DMS79 (cell line): ENCODE measurements around the gene LHFPL2.

ENCODE experiments used
- DNase-seq: peaks from one replicate; lab custom pipeline; 2025; lab: John Stamatoyannopoulos, UW

LHFPL2 gene

GRCh38 chr5:78618303-78618702 lies 30.3 kb downstream of the LHFPL2 start:
- DNase-seq = no peak

DNA sequence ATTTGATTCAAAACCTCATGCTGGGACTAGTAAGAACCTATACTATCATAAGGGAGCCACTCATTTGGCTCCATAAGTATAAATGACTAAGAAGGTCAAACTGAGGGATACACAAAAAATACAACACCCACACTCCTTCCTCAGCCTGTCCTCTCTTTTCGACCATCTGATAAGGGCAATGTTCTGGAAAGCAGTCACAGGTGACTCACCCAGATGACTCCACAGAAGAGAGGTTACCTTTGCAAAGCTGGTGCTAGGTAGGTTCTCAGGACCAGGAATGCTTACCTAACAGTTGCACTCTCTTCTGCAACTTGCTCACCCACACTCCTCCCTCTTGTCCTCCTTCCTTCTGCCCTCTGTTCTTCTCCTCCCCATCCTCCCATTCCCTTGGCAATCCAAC lies 32.9 kb downstream of the LHFPL2 start:
- DNase-seq = no peak

GRCh38 chr5:78614816-78615215 lies 33.8 kb downstream of the LHFPL2 start:
- no peak for DNase-seq

- DNase-seq = no peak
These were observed 34.8 kb downstream of the LHFPL2 start for GRCh38 chr5:78613756-78614155.

- DNase-seq = no peak
These were observed 35.4 kb downstream of the LHFPL2 start for GRCh38 chr5:78613151-78613533.

GRCh38 chr5:78612227-78613150 lies 36.1 kb downstream of the LHFPL2 start:
- peak; percentile 80 for DNase-seq

GRCh38 chr5:78611126-78611605 lies 37.4 kb downstream of the LHFPL2 start:
- DNase-seq = no peak

DNA sequence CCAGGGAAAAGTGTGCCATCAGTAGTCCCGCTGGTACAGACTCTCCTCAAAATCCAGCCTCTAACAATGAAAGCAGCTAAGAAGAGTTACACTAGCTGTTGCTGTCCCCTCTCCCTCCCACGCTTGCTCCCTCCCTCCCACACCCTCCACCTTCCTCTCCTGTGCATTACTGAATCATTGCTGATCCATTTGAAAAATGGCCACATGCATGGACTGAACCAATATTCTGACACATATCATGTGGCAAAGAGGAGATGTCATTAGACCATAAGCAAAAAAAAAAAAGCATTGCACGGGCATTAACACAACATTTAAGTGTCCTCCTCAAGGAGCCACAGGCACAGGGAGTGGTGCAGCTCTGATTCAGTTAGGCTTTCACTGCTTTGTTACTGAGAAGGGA lies 37.9 kb downstream of the LHFPL2 start:
- no peak for DNase-seq

DNA sequence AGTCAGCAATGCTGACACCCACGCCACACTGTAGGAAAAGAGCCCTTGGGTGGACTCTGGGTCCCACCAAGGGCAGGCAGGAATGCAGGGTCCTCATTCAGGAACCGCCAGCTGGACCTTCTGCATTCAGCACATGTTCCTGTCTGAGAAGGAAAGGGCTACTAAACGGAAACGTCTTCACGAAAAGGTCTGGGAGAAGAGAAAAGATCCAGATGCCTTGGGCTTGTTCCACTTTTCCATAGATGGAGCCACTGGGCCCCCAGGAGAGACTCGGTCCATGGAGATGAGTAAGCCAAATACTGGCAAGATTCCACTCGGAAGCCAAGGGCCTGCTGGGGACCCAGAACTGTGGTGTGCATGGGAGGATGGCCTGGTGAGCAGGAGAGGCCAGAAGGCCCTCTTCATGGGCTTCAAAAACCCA lies 38.4 kb downstream of the LHFPL2 start:
- no peak for DNase-seq

- DNase-seq = no peak
These were observed 40.7 kb downstream of the LHFPL2 start for GRCh38 chr5:78607864-78608263.

DNA sequence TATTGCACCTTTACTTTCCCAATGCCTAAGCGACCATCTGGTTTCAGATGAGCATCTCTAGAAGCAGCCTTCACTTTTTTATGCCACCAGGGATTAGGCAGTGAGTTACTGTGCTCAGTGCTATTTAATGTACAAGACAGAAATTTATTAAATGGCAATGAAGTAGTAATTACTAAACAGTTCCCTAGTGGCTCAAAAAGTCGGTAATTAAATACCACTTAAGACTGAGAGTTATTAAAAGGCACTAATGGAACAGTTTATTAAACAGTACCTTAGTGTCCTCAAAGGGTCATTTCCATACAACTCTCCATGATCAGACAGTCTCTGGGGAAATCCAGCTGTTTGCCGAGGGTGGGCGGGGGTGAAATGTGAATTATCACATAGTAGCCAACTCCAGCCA lies 42.3 kb downstream of the LHFPL2 start:
- no peak for DNase-seq

DNA sequence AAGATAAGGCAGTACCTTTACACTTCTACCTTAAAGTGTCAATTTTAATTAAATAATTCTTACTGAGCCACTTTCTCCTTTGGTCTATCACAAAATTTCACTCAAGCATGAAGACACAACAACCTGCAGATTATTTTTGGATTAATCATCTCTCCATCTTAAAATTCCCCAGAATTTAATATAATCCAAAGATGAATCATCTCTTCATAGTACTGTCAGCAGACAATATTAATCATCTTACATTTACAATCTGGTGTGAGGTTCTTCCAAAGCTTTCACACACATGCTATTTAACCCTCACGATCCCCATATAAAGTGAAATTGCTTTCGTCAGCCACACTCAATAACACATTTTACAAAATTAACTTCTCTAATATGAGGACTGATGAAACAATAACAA lies 43.0 kb downstream of the LHFPL2 start:
- no peak for DNase-seq

DNA sequence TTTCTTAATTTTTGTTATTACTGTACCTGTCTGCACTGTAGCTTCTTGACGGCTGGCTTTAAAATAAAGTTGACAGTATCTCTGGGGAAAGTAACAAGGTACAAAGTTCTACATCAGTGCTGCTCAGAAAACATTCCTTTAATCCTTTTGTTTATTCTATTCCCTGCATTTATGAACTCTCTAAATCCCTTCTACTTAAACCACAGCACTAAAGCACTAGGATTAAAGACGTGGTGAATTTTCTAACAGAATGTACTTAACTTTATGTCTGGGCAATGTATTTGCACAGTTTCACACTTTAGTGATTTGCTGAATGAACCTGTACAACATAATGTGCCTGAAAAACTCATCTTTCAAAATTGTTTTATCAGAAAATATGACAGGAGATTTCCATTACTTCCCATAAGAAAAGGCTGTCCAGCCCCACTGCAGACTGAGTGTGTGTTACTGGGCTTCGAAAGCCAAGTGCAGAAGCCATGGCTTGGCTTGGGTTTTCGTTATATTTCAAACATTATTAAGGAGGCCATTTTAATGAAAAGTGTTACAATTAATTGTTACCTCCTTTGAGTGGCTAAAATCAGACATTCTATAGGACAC lies 43.8 kb downstream of the LHFPL2 start:
- no peak for DNase-seq

DNA sequence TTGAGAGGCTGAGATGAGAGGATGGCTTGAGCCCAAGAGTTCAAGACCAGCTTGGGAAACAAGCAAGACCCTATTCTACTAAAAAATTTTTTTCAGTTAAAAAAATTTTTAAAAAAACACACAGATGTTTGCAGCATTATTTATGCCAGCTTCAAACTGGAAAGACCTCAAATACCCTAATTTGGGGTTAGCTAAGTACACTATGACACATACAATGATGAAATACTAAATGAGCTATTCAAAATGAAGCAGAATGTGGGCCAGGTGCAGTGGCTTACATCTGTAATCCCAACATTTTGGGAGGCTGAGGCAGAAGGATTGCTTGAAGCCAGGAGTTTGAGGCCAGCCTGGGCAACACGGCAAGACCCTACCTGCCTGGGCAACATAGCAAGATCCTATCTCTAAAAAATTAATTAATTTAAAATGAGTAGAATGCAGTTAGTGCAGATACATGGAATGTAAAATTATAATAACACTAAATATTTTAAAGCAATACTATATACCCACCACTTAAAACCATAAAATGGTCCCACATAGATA lies 44.9 kb downstream of the LHFPL2 start:
- no peak for DNase-seq

GRCh38 chr5:78602400-78602799 lies 46.2 kb downstream of the LHFPL2 start:
- no peak for DNase-seq

GRCh38 chr5:78601559-78602314 lies 46.8 kb downstream of the LHFPL2 start:
- DNase-seq = no peak

DNA sequence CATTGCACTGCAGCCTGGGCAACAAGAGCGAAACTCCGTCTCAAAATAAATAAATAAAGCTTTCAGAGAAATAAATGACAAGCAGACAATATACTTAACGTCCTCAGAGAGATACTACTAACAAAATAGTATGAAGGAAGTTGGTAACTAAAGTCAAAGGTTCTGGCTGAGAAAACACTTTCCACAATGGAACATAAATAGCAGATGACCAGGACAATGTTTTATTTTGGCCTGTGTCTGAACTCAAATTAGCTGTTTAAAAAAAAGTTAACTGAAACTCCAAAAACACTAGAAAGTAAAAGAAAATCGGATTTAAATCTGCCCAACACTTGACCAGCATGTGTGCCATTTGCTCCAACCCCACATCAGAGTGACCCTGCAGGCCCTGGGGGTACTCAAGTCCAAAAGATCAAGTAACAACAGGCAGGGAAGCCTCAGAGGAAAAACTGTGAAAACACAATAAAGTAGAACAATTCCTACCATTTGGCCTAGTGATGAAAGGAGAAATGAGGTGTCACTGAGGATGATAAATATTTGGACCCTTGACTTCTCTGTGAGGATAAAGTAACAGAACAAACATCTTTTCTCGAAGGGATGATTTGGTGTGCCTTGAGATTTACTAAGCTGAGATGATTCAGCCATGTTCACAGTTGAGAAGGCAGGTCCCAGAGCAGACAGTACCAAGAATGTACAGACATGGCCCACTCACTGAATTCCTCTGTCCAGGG lies 47.7 kb downstream of the LHFPL2 start:
- DNase-seq = no peak

- DNase-seq = no peak
These were observed 49.6 kb downstream of the LHFPL2 start for GRCh38 chr5:78598973-78599372.

GRCh38 chr5:78597974-78598371 lies 50.6 kb downstream of the LHFPL2 start:
- no peak for DNase-seq

GRCh38 chr5:78597068-78597973 lies 51.3 kb downstream of the LHFPL2 start:
- DNase-seq = no peak
